K562 (cell line): ENCODE measurements around the gene SPATA21. TPM values are rescaled to one million over a fixed set of nuclear protein-coding genes. Genes with fewer than 3 reads are reported as not detected.

Source experiments
- DPF2 ChIP-seq: fragments of 450-650 bp; IDR thresholded peaks from 2 replicates; pipeline ENCODE4 v1.6.1; 2016
- FOXO4 ChIP-seq: fragments of 450-650 bp; formaldehyde crosslinking; IDR thresholded peaks from 2 replicates; pipeline ENCODE4 v1.4.0; 2020; ENCODE audit warnings: mild to moderate bottlenecking, moderate library complexity
- MBD2 ChIP-seq: sonication (generic); IDR thresholded peaks from 2 replicates; pipeline ENCODE4 v1.6.1; 2016; ENCODE audit warnings: low read depth, borderline replicate concordance
- MXD1 ChIP-seq: fragments of 250-450 bp; sonication (Bioruptor Pico); IDR thresholded peaks from 2 replicates; pipeline ENCODE4 v1.8.0; 2021; ENCODE audit warnings: borderline replicate concordance, mild to moderate bottlenecking, moderate library complexity; ENCODE audit not compliant: poor library complexity, severe bottlenecking
- NR0B1 ChIP-seq: fragments of 450-650 bp; IDR thresholded peaks from one replicate; pipeline ENCODE4 v1.6.1; 2018; ENCODE audit warnings: mild to moderate bottlenecking, moderate library complexity; ENCODE audit not compliant: partially characterized antibody
- PRPF4 ChIP-seq: fragments of 200-400 bp; formaldehyde crosslinking; IDR thresholded peaks from one replicate; pipeline ENCODE4 v1.6.1; 2017; ENCODE audit warnings: low read length, low read depth, mild to moderate bottlenecking; ENCODE audit not compliant: insufficient read depth, poor library complexity, severe bottlenecking
- RNF2 ChIP-seq: sonication (generic); IDR thresholded peaks from 2 replicates; pipeline ENCODE4 v1.6.1; 2016
- SMARCA5 ChIP-seq: fragments of 450-650 bp; IDR thresholded peaks from 2 replicates; pipeline ENCODE4 v1.6.1; 2016
- STAG1 ChIP-seq: sonication (generic); formaldehyde crosslinking; IDR thresholded peaks from 2 replicates; pipeline ENCODE4 v1.5.0; 2020; ENCODE audit warnings: missing genetic modification reagents, borderline replicate concordance
- TCFL5 ChIP-seq: fragments of 250-450 bp; sonication (Bioruptor Pico); conservative IDR thresholded peaks from 2 replicates; pipeline ENCODE4 v1.6.1; 2021; ENCODE audit warnings: mild to moderate bottlenecking, moderate library complexity, matching md5 sums
- TOE1 ChIP-seq, 2 experiments: fragments of 450-650 bp in 1 of 2; sonication (generic) in 1 of 2; formaldehyde crosslinking in 1 of 2; IDR thresholded peaks; 2 replicates each; pipeline versions ENCODE4 v1.7.1 to v1.8.0; 2016 to 2022; ENCODE audit warnings: borderline replicate concordance in 2 of 2, mild to moderate bottlenecking in 2 of 2, antibody characterized with exemption in 1 of 2, inconsistent platforms in 1 of 2, low read depth in 1 of 2, missing genetic modification reagents in 1 of 2, moderate library complexity in 1 of 2
- TSHZ1 ChIP-seq: fragments of 250-450 bp; sonication (Bioruptor Pico); IDR thresholded peaks from 2 replicates; pipeline ENCODE4 v1.4.0; 2020; ENCODE audit warnings: mild to moderate bottlenecking, moderate library complexity
- ZNF398 ChIP-seq: fragments of 250-450 bp; sonication (Bioruptor Pico); IDR thresholded peaks from 2 replicates; pipeline ENCODE4 v1.8.0; 2021; ENCODE audit warnings: moderate library complexity, mild to moderate bottlenecking, inconsistent platforms
- ZNF584 ChIP-seq: fragments of 200-800 bp; sonication (Bioruptor generic); IDR thresholded peaks from 2 replicates; pipeline ENCODE4 v1.6.1; 2016; ENCODE audit warnings: low read depth, mild to moderate bottlenecking, missing genetic modification characterization, missing compliant biosample characterization
- ZNF586 ChIP-seq: fragments of 450-650 bp; formaldehyde crosslinking; conservative IDR thresholded peaks from 2 replicates; pipeline ENCODE4 v1.4.0; 2020; ENCODE audit warnings: mild to moderate bottlenecking, moderate library complexity
- polyA plus RNA-seq, 8 experiments: library from polyadenylated mRNA; depleted of rRNA in 4 of 8; stranded (reverse) in 5 of 8; unstranded in 3 of 8; fragments of >200 nt; fragmentation: Nextera tagmentation in 2 of 8; fragmentation: Illumina TruSeq in 1 of 8; extraction: Ambion mirVana in 2 of 8; extraction: Trizol in 1 of 8; gene quantifications; 2 replicates each; pipeline versions ENCODE4 v1.2.1 to v1.2.3, GENCODE V29; 2011 to 2014; ENCODE audit warnings: inconsistent platforms in 1 of 8, missing spikeins in 1 of 8
- total RNA-seq, 7 experiments: library from RNA; depleted of rRNA in 6 of 7; stranded (reverse); fragments of >200 nt in 6 of 7; fragmentation: Illumina TruSeq in 2 of 7; extraction: Trizol in 2 of 7; gene quantifications; 2 replicates each; pipeline versions ENCODE4 v1.2.1 to v1.2.3, GENCODE V29; 2011 to 2021; ENCODE audit warnings: low replicate concordance in 1 of 7

SPATA21 gene
- total and polyA plus RNA-seq, 9 of the 15 experiments (the other 6 are each of a cell fraction or from before 2014, with no cell fraction given): 0.10 to 0.36 (median 0.13) TPM; not detected in 3

- TF ChIP-seq NR0B1 (no peak), RNF2 (0 out of 2 replicates have a peak, but pooled peaks have one; percentile 10), ZNF398 (no peak), FOXO4 (no peak), STAG1 (CRISPR knock-in tag) (no peak), ZNF584 (CRISPR knock-in tag) (no peak; the same call in 1 of the 2 replicates), DPF2 (no peak), TCFL5 (CRISPR knock-in tag) (no peak), MXD1 (no peak), SMARCA5 (0 out of 2 replicates have a peak, but pooled peaks have one; percentile 12), PRPF4 (no peak), MBD2 (no peak; the same call in 1 of the 2 replicates), TOE1 (IDR thresholded peaks at IDR 0.05; ENCODE audit: borderline replicate concordance) (0 out of 2 replicates have a peak, but pooled peaks have one; percentile 11), TOE1 (CRISPR knock-in tag; IDR thresholded peaks at IDR 0.05; ENCODE audit: borderline replicate concordance, low read depth) (no peak), TSHZ1 (CRISPR knock-in tag) (no peak), ZNF586 (CRISPR knock-in tag) (no peak)
Observed at GRCh38 chr1:16352842-16353535, 84.2 kb downstream of the SPATA21 start (continued).
